ENCODE results near the gene ZMIZ1.
"Not testable (repeated sequence)": the region's sequence is repeated elsewhere in the genome, so short reads cannot be mapped to it uniquely, and the experiment has no call there.

The ZMIZ1 gene

GRCh38 chr10:79025199-79025832 is 43.5 kb upstream of the ZMIZ1 start:
- H3K4me3 ChIP-seq (ENCODE audit: low read length), result no peak overlapping the region
- no peak overlapping the region for H3K27ac ChIP-seq (ENCODE audit: low read length)
- no peak overlapping the region for H3K9ac ChIP-seq (ENCODE audit: low read depth, low read length)
- no peaks in the 10 kb centered on the region; the same call in 1 of the 2 replicates for H3K27me3 ChIP-seq (ENCODE audit: insufficient read depth, low read length)
- no peaks in the 10 kb centered on the region for H3K9me3 ChIP-seq (ENCODE audit: insufficient read depth, low read depth, low read length)
- no peaks in the 10 kb centered on the region for H3K4me1 ChIP-seq (ENCODE audit: insufficient read depth, low read length)
- no peaks in the 10 kb centered on the region for H3K36me3 ChIP-seq (ENCODE audit: insufficient read depth, low read depth, low read length)

- H3K9ac ChIP-seq (ENCODE audit: low read depth, low read length), result no peak overlapping the region
- no peaks in the 10 kb centered on the region for H3K36me3 ChIP-seq (ENCODE audit: insufficient read depth, low read depth, low read length)
- no peaks in the 10 kb centered on the region for H3K9me3 ChIP-seq (ENCODE audit: insufficient read depth, low read depth, low read length)
- no peaks in the 10 kb centered on the region for H3K4me1 ChIP-seq (ENCODE audit: insufficient read depth, low read length)
- H3K4me3 ChIP-seq (ENCODE audit: low read length), result no peak overlapping the region
- no peak overlapping the region for H3K27ac ChIP-seq (ENCODE audit: low read length)
- H3K27me3 ChIP-seq (ENCODE audit: insufficient read depth, low read length), result no peaks in the 10 kb centered on the region; the same call in 1 of the 2 replicates
These were observed 42.4 kb upstream of the ZMIZ1 start for GRCh38 chr10:79026341-79026761.

- H3K4me3 ChIP-seq (ENCODE audit: low read length), result no peak overlapping the region
- H3K4me1 ChIP-seq (ENCODE audit: insufficient read depth, low read length), result no peaks in the 10 kb centered on the region
- H3K36me3 ChIP-seq (ENCODE audit: insufficient read depth, low read depth, low read length), result no peaks in the 10 kb centered on the region
- H3K9me3 ChIP-seq (ENCODE audit: insufficient read depth, low read depth, low read length), result no peaks in the 10 kb centered on the region
- H3K27me3 ChIP-seq (ENCODE audit: insufficient read depth, low read length), result no peaks in the 10 kb centered on the region; the same call in 1 of the 2 replicates
- H3K9ac ChIP-seq (ENCODE audit: low read depth, low read length), result no peak overlapping the region
- no peak overlapping the region for H3K27ac ChIP-seq (ENCODE audit: low read length)
These were observed 42.0 kb upstream of the ZMIZ1 start for GRCh38 chr10:79026806-79027146.

- no peak overlapping the region for H3K9ac ChIP-seq (ENCODE audit: low read depth, low read length)
- H3K4me1 ChIP-seq (ENCODE audit: insufficient read depth, low read length), result no peaks in the 10 kb centered on the region
- no peak overlapping the region for H3K27ac ChIP-seq (ENCODE audit: low read length)
- H3K36me3 ChIP-seq (ENCODE audit: insufficient read depth, low read depth, low read length), result no peaks in the 10 kb centered on the region
- no peak overlapping the region for H3K4me3 ChIP-seq (ENCODE audit: low read length)
- H3K9me3 ChIP-seq (ENCODE audit: insufficient read depth, low read depth, low read length), result no peaks in the 10 kb centered on the region
- no peaks in the 10 kb centered on the region; the same call in 1 of the 2 replicates for H3K27me3 ChIP-seq (ENCODE audit: insufficient read depth, low read length)
These were observed 41.4 kb upstream of the ZMIZ1 start for GRCh38 chr10:79027147-79028055.

GRCh38 chr10:79028056-79028430 is 40.7 kb upstream of the ZMIZ1 start:
- no peaks in the 10 kb centered on the region for H3K4me1 ChIP-seq (ENCODE audit: insufficient read depth, low read length)
- no peak overlapping the region for H3K9ac ChIP-seq (ENCODE audit: low read depth, low read length)
- H3K4me3 ChIP-seq (ENCODE audit: low read length), result no peak overlapping the region
- no peaks in the 10 kb centered on the region; the same call in 1 of the 2 replicates for H3K27me3 ChIP-seq (ENCODE audit: insufficient read depth, low read length)
- H3K9me3 ChIP-seq (ENCODE audit: insufficient read depth, low read depth, low read length), result no peaks in the 10 kb centered on the region
- no peaks in the 10 kb centered on the region for H3K36me3 ChIP-seq (ENCODE audit: insufficient read depth, low read depth, low read length)
- H3K27ac ChIP-seq (ENCODE audit: low read length), result no peak overlapping the region

GRCh38 chr10:79028451-79029010 is 40.2 kb upstream of the ZMIZ1 start:
- Histone ChIP-seq H3K4me1 (ENCODE audit: insufficient read depth, low read length) (no peaks in the 10 kb centered on the region), H3K27me3 (ENCODE audit: insufficient read depth, low read length) (no peaks in the 10 kb centered on the region; the same call in 1 of the 2 replicates), H3K9ac (ENCODE audit: low read depth, low read length) (no peak overlapping the region), H3K36me3 (ENCODE audit: insufficient read depth, low read depth, low read length) (no peaks in the 10 kb centered on the region), H3K27ac (ENCODE audit: low read length) (no peak overlapping the region), H3K9me3 (ENCODE audit: insufficient read depth, low read depth, low read length) (no peaks in the 10 kb centered on the region), H3K4me3 (ENCODE audit: low read length) (no peak overlapping the region)

GRCh38 chr10:79029478-79030390 is 39.0 kb upstream of the ZMIZ1 start:
- H3K4me1 ChIP-seq (ENCODE audit: insufficient read depth, low read length), result no peaks in the 10 kb centered on the region
- no peaks in the 10 kb centered on the region for H3K36me3 ChIP-seq (ENCODE audit: insufficient read depth, low read depth, low read length)
- H3K27ac ChIP-seq (ENCODE audit: low read length), result no peak overlapping the region
- H3K9me3 ChIP-seq (ENCODE audit: insufficient read depth, low read depth, low read length), result no peaks in the 10 kb centered on the region
- H3K27me3 ChIP-seq (ENCODE audit: insufficient read depth, low read length), result peaks cover 2% of the 10 kb centered on the region; the same call in 1 of the 2 replicates
- no peak overlapping the region for H3K4me3 ChIP-seq (ENCODE audit: low read length)
- H3K9ac ChIP-seq (ENCODE audit: low read depth, low read length), result no peak overlapping the region

- no peak overlapping the region for H3K27ac ChIP-seq (ENCODE audit: low read length)
- no peak overlapping the region for H3K9ac ChIP-seq (ENCODE audit: low read depth, low read length)
- peaks cover 7% of the 10 kb centered on the region; the same call in 1 of the 2 replicates for H3K27me3 ChIP-seq (ENCODE audit: insufficient read depth, low read length)
- H3K36me3 ChIP-seq (ENCODE audit: insufficient read depth, low read depth, low read length), result no peaks in the 10 kb centered on the region
- no peak overlapping the region for H3K4me3 ChIP-seq (ENCODE audit: low read length)
- no peaks in the 10 kb centered on the region for H3K9me3 ChIP-seq (ENCODE audit: insufficient read depth, low read depth, low read length)
- H3K4me1 ChIP-seq (ENCODE audit: insufficient read depth, low read length), result no peaks in the 10 kb centered on the region
These were observed 38.1 kb upstream of the ZMIZ1 start for GRCh38 chr10:79030705-79031104.

GRCh38 chr10:79031723-79032122 is 37.0 kb upstream of the ZMIZ1 start:
- peaks cover 7% of the 10 kb centered on the region; the same call in 1 of the 2 replicates for H3K27me3 ChIP-seq (ENCODE audit: insufficient read depth, low read length)
- no peaks in the 10 kb centered on the region for H3K4me1 ChIP-seq (ENCODE audit: insufficient read depth, low read length)
- H3K9ac ChIP-seq (ENCODE audit: low read depth, low read length), result no peak overlapping the region
- H3K9me3 ChIP-seq (ENCODE audit: insufficient read depth, low read depth, low read length), result no peaks in the 10 kb centered on the region
- H3K27ac ChIP-seq (ENCODE audit: low read length), result no peak overlapping the region
- no peak overlapping the region for H3K4me3 ChIP-seq (ENCODE audit: low read length)
- no peaks in the 10 kb centered on the region for H3K36me3 ChIP-seq (ENCODE audit: insufficient read depth, low read depth, low read length)

GRCh38 chr10:79034271-79034876 is 34.4 kb upstream of the ZMIZ1 start:
- H3K4me3 ChIP-seq (ENCODE audit: low read length), result no peak overlapping the region
- H3K9me3 ChIP-seq (ENCODE audit: insufficient read depth, low read depth, low read length), result no peaks in the 10 kb centered on the region
- no peak overlapping the region for H3K9ac ChIP-seq (ENCODE audit: low read depth, low read length)
- no peak overlapping the region for H3K27ac ChIP-seq (ENCODE audit: low read length)
- H3K4me1 ChIP-seq (ENCODE audit: insufficient read depth, low read length), result peaks cover 11% of the 10 kb centered on the region; the same call in 1 of the 2 replicates
- peaks cover 7% of the 10 kb centered on the region; the same call in 1 of the 2 replicates for H3K27me3 ChIP-seq (ENCODE audit: insufficient read depth, low read length)
- H3K36me3 ChIP-seq (ENCODE audit: insufficient read depth, low read depth, low read length), result no peaks in the 10 kb centered on the region

- H3K4me1 ChIP-seq (ENCODE audit: insufficient read depth, low read length), result peaks cover 11% of the 10 kb centered on the region; the same call in 1 of the 2 replicates
- H3K9me3 ChIP-seq (ENCODE audit: insufficient read depth, low read depth, low read length); H3K27me3 ChIP-seq (ENCODE audit: insufficient read depth, low read length); H3K27ac ChIP-seq (ENCODE audit: low read length); H3K36me3 ChIP-seq (ENCODE audit: insufficient read depth, low read depth, low read length); H3K9ac ChIP-seq (ENCODE audit: low read depth, low read length); H3K4me3 ChIP-seq (ENCODE audit: low read length): not testable (repeated sequence)
These were observed 32.4 kb upstream of the ZMIZ1 start for GRCh38 chr10:79036416-79036815.

Data from iPS-20b (cell line).